HG03095 (cell line): ENCODE data around the gene ANG.

ENCODE experiments used
- ATAC-seq: cut with Tn5 transposase; IDR thresholded peaks from one replicate; pipeline ENCODE4 v1.9.1; 2021; ENCODE audit warnings: moderate library complexity; ENCODE audit not compliant: unreplicated experiment

The ANG gene

DNA sequence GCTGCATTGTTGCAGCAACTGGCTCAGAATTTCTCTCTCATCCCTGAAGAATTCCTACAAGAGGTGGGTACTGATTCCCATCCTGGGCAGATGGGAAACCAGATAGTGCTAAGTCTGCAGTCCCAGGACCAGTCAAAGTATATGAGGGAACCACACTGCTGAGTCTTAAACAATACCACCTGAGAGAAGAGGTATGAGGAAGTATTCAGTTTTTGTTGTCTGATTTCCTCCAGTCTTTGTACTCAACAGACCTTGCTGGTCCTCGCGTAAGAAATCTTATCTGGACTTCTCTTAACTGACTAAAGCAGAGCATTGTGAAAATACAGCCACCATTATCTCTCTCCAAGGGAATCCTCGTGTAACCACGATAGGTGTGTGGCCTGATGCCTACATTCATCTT, 53.6 kb downstream of the ANG start:
- no peak for ATAC-seq

DNA sequence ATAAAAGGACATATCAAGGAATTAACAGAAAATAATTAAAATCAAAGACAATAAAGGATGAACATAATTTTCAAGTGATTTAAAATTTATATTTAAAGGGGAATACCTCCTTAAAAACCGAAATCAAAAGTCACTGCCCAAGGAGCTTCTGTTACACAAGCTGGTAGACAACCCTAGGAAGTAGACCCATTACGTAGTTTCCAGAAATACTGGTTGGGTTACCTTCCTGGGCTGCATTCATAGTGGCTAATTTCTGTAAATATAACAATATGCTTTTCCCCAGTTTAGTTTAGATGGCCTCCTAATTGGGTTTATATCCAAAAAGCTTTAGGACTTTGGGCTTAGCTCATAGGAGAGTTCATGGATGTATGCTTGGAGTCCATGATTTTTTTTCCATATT, 55.0 kb downstream of the ANG start:
- ATAC-seq, result no peak
